ENCODE data around the gene AQP1. TPM values are rescaled to one million over a fixed set of nuclear protein-coding genes. Genes with fewer than 3 reads are reported as not detected.

AQP1 gene
- total RNA-seq, 1 experiment from 2014 or later = 0.49 TPM

GRCh38 chr7:30887464-30887872 lies 24.2 kb upstream of the AQP1 start:
- Histone ChIP-seq H3K27me3 (replicated peaks; ENCODE audit: insufficient read depth, low read depth, low read length, poor library complexity) (no peaks in the 10 kb centered on the region), H3K27ac (ENCODE audit: low read depth, low read length, poor library complexity, severe bottlenecking) (no peak overlapping the region), H3K4me3 (ENCODE audit: low read depth, low read length, poor library complexity, severe bottlenecking) (no peak overlapping the region), H3K4me1 (ENCODE audit: insufficient read depth, low read length, poor library complexity, severe bottlenecking) (no peaks in the 10 kb centered on the region), H3K36me3 (ENCODE audit: insufficient read depth, low read length, poor library complexity, severe bottlenecking) (no peaks in the 10 kb centered on the region), H3K9me3 (ENCODE audit: low read depth, low read length, poor library complexity, severe bottlenecking) (no peaks in the 10 kb centered on the region)
- DNase-seq (ENCODE audit: low spot score) = no peak
- no TSS peak for BruUV-seq (replicated peaks)
- TF ChIP-seq EZH2 (IDR thresholded peaks at IDR 0.05; ENCODE audit: borderline replicate concordance, low read depth, low read length, poor library complexity, severe bottlenecking) = no peak
- no peak for TF ChIP-seq CTCF (conservative IDR thresholded peaks at IDR 0.05; ENCODE audit: low read depth, low read length)
- intact Hi-C loops (cut with micrococcal nuclease; ENCODE audit: unreplicated experiment) = no loop called here
- ChIA-PET CTCF (no interaction called here), POLR2A (ENCODE audit: low non-redundant PET) (no interaction called here)

- H3K4me3 ChIP-seq (ENCODE audit: low read depth, low read length, poor library complexity, severe bottlenecking) = no peak overlapping the region
- H3K27me3 ChIP-seq (replicated peaks; ENCODE audit: insufficient read depth, low read depth, low read length, poor library complexity) = no peaks in the 10 kb centered on the region
- ChIA-PET POLR2A (ENCODE audit: low non-redundant PET) (no interaction called here), CTCF (no interaction called here)
- no peaks in the 10 kb centered on the region for H3K9me3 ChIP-seq (ENCODE audit: low read depth, low read length, poor library complexity, severe bottlenecking)
- H3K27ac ChIP-seq (ENCODE audit: low read depth, low read length, poor library complexity, severe bottlenecking) = no peak overlapping the region
- no peaks in the 10 kb centered on the region for H3K4me1 ChIP-seq (ENCODE audit: insufficient read depth, low read length, poor library complexity, severe bottlenecking)
- no TSS peak for BruUV-seq (replicated peaks)
- intact Hi-C loops (cut with micrococcal nuclease; ENCODE audit: unreplicated experiment) = no loop called here
- TF ChIP-seq EZH2 (IDR thresholded peaks at IDR 0.05; ENCODE audit: borderline replicate concordance, low read depth, low read length, poor library complexity, severe bottlenecking) (no peak), CTCF (conservative IDR thresholded peaks at IDR 0.05; ENCODE audit: low read depth, low read length) (no peak)
- no peaks in the 10 kb centered on the region for H3K36me3 ChIP-seq (ENCODE audit: insufficient read depth, low read length, poor library complexity, severe bottlenecking)
- peak; percentile 19 for DNase-seq (ENCODE audit: low spot score)
These were observed 22.9 kb upstream of the AQP1 start for GRCh38 chr7:30888747-30889146.

- intact Hi-C loops (cut with micrococcal nuclease; ENCODE audit: unreplicated experiment) = no loop called here
- ChIA-PET CTCF (no interaction called here), POLR2A (ENCODE audit: low non-redundant PET) (no interaction called here)
- Histone ChIP-seq H3K27me3 (replicated peaks; ENCODE audit: insufficient read depth, low read depth, low read length, poor library complexity) (no peaks in the 10 kb centered on the region), H3K4me3 (ENCODE audit: low read depth, low read length, poor library complexity, severe bottlenecking) (no peak overlapping the region), H3K9me3 (ENCODE audit: low read depth, low read length, poor library complexity, severe bottlenecking) (no peaks in the 10 kb centered on the region), H3K27ac (ENCODE audit: low read depth, low read length, poor library complexity, severe bottlenecking) (no peak overlapping the region), H3K36me3 (ENCODE audit: insufficient read depth, low read length, poor library complexity, severe bottlenecking) (no peaks in the 10 kb centered on the region), H3K4me1 (ENCODE audit: insufficient read depth, low read length, poor library complexity, severe bottlenecking) (no peaks in the 10 kb centered on the region)
- BruUV-seq (replicated peaks) = no TSS peak
- DNase-seq (ENCODE audit: low spot score) = no peak
- TF ChIP-seq CTCF (conservative IDR thresholded peaks at IDR 0.05; ENCODE audit: low read depth, low read length) (no peak), EZH2 (IDR thresholded peaks at IDR 0.05; ENCODE audit: borderline replicate concordance, low read depth, low read length, poor library complexity, severe bottlenecking) (no peak)
These were observed 21.4 kb upstream of the AQP1 start for GRCh38 chr7:30890226-30890625.
